Astrocyte of the cerebellum (primary cell): Measurements from ENCODE around the gene TMEM184B.

ENCODE experiments used
- DNase-seq: peaks from one replicate; pipeline ENCODE4 v3.0.0-alpha.2; 2011; ENCODE audit warnings: low read depth
- H3K4me3 ChIP-seq: 2 replicates; pipeline ENCODE4 v1.5.1; 2011; ENCODE audit warnings: mild to moderate bottlenecking, low read depth, low read length, moderate library complexity
- in situ Hi-C: cut with HindIII; loops from 2 replicates; pipeline ENCODE4 v1.10.0; 2017; ENCODE audit warnings: low sequenced_read_pairs
- TF ChIP-seq, protein P1 (sequence below): IDR thresholded peaks from 2 replicates; pipeline ENCODE4 v1.5.1; 2012; ENCODE audit warnings: low read length, low read depth, moderate library complexity, mild to moderate bottlenecking; ENCODE audit errors: missing control alignments

Gene TMEM184B

DNA sequence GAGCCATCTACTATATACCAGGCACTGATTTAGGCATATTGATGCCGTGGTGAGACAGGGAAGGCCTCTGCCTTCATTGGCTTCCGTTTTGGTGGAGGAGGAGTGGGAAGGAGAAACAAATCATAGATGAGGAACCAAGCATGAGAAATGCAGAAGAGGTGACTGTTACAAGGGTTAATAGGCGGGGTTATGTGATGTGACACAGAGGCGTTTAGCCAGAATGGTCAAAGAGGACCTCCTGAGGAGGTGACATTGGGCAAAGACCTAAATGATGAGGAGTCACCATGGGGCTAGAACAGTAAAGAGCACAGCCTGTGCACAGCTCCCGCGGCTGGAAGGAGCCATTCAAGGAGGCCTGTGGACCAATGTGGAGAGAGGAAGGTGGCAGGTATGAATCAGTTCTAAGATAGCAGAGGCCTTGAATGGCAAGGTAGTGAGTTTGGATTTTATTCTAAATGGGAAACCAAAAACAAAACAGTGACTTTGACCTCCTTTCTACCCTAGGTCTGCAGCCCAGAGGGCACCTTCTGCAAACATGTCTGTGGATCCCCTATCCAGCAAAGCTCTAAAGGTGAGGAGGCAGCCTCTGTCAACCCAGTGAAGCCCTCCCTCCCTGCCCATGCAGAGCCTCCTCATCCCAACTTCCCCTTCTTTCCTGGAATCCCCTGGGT, 59.4 kb downstream of the TMEM184B start:
- DNase-seq: no peak
- TF ChIP-seq, protein P1, sequence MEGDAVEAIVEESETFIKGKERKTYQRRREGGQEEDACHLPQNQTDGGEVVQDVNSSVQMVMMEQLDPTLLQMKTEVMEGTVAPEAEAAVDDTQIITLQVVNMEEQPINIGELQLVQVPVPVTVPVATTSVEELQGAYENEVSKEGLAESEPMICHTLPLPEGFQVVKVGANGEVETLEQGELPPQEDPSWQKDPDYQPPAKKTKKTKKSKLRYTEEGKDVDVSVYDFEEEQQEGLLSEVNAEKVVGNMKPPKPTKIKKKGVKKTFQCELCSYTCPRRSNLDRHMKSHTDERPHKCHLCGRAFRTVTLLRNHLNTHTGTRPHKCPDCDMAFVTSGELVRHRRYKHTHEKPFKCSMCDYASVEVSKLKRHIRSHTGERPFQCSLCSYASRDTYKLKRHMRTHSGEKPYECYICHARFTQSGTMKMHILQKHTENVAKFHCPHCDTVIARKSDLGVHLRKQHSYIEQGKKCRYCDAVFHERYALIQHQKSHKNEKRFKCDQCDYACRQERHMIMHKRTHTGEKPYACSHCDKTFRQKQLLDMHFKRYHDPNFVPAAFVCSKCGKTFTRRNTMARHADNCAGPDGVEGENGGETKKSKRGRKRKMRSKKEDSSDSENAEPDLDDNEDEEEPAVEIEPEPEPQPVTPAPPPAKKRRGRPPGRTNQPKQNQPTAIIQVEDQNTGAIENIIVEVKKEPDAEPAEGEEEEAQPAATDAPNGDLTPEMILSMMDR: no peak
- in situ Hi-C loops: no loop called here
- H3K4me3 ChIP-seq: no peak overlapping the region

DNA sequence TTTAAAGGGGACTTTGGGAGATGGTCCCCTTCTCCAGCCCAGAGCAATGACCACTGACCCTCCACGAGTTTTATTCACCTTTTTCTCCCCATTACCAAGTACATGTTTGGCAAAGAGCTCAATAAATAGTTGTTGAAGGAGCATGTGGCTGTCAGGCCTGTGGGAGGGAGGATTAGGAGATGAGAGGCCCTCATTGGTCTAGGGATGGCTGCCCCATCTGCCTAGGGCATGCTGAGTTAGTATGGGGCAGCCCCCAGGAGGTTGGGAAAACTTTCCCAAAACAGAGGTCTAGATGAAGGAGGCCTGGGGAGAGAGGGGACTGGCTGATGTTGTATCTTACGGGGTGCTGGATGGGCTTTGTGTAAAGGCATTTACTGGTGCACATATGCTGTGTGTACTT, 60.4 kb downstream of the TMEM184B start:
- no peak overlapping the region for H3K4me3 ChIP-seq
- no peak for DNase-seq
- TF ChIP-seq, protein P1: no peak
- in situ Hi-C loops: no loop called here

DNA sequence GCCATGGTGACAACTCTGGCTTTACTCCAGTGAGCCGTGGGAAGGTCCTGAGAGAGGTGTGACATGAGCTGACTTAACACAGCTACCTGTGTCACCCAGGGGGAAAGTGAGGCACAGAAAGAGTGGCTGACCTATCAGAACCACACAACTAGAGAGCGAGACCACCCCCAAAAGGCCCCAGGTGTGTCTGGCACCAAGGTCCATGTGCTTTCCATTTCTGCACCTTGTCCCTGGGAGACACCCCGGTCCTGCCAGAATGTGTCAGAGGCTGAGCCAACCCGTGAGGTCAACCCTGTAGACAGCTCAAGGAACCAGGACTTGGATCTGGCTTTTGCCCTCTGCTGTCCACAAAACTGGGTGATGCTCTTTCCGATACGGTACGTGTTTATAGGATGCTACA, 61.3 kb downstream of the TMEM184B start:
- H3K4me3 ChIP-seq: no peak overlapping the region
- TF ChIP-seq, protein P1: no peak
- in situ Hi-C loops: no loop called here

DNA sequence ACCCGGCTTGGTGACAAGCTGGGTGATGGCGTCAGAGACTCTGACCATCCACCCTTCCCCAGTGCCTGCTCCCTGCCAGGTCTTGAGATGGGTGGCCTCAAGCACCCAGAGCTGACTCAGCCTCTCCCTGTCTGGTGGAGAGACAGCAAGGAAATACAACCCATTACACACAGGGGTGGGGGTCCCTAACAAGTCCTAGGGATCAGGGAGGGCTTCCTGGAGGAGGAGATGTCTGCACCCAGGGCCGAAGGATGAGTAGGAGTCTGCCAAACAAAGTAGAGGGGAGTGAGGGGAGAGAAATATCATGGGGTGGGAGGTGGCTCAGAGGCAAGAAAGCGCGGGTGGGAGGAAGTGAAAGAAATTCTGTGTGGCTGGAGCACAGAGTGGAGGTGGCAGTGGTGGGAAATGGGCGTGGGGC, 64.2 kb downstream of the TMEM184B start:
- in situ Hi-C loops: no loop called here
- TF ChIP-seq, protein P1: no peak
- H3K4me3 ChIP-seq: no peak overlapping the region
- no peak for DNase-seq

More for the DNA sequence above, 61.3 kb downstream of the TMEM184B start:
- no peak for DNase-seq

DNA sequence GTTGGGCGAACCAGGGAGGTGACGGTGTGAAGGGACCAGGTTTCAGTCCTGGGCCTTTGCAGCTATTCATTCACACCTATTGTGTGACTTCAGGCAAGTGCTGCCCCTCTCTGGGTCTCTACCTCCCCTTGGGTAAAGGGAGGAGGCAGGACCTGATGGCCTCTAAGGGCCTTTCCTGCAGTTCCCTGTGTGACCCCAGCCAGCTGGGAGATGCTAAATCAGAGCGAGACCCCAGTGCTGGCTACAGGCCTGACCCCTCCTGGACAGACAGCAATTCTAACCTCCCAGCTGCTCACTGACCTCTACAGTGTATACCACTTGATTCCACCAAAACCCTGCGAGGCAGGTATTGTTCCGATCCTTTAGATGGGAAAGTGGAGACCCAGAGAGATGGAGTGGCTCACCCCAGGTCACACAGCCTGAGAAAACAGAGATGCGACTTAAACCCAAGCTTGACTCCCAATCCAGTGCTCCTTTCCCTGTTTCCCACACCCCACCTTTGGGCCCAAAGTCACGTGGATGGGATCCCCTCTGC, 64.8 kb downstream of the TMEM184B start:
- H3K4me3 ChIP-seq: no peak overlapping the region
- no peak for DNase-seq
- TF ChIP-seq, protein P1: no peak
- in situ Hi-C loops: no loop called here

DNA sequence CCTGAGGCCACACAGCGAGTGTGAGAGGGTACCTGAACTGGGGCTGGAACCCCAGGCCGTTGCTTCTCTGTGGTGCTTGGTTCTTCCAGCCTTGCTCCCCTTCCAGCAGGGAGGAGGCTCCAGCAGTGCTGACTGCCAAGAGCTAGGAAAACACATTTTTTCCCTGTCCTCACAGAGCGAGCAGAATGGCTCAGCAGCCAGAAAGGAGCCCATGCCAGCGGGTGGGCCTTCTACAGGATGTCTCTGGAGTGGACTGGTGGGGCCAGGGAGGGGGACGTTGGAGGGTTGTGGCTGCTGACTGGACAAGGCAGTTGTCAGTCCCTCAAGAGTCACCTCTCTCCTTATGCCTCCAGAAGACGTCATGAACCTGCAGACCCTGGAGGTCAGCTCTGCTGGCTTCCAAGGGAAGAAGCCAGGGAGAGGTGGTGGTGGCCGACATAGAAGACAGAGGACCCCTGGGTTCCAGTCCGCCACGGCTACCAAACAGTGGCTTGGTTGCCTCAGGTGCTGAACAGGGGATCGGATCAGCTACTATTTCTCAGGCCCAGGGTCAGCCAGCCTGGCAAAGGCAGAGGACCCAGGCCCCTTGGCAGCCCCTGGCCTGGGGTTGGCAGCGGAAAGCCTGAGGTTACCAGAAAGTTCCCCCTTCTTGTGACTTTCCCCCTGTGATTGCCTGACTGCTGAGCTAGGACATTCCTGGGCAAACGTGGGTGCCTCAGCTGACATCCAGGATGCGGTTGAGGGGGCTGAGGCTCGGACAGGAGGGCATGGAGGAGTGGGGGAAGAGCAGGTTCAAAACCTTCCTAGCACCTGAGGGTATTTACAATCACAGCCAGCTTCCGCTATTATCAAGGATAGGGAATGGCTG, 67.3 kb downstream of the TMEM184B start:
- in situ Hi-C loops: no loop called here
- peak; percentile 68 for DNase-seq
- TF ChIP-seq, protein P1: no peak
- no peak overlapping the region for H3K4me3 ChIP-seq
